DOHH2 (cell line): ENCODE data around the gene YPEL5.
A peak's percentile ranks its signal among the peaks of the same experiment; 100 is the strongest.

Experiments used
- CTCF ChIP-seq: fragments of 200-600 bp; sonication (generic); IDR thresholded peaks from one replicate; pipeline ENCODE4 v1.5.1; 2014; ENCODE audit warnings: antibody characterized with exemption, mild to moderate bottlenecking, low read depth, low read length; ENCODE audit not compliant: poor library complexity, severe bottlenecking
- EZH2phosphoT487 ChIP-seq: fragments of 200-600 bp; sonication (generic); IDR thresholded peaks from 2 replicates; pipeline ENCODE4 v1.6.1; 2017; ENCODE audit warnings: borderline replicate concordance, mild to moderate bottlenecking, antibody characterized with exemption, low read length, moderate library complexity, mixed read lengths

GRCh38 chr2:30165050-30165520, 18.3 kb downstream of the YPEL5 start:
- peak; percentile 81 for TF ChIP-seq CTCF
- TF ChIP-seq EZH2phosphoT487, result no peak
